B cell (primary cell): ENCODE measurements around the gene GRXCR2. TPM values are rescaled to one million over a fixed set of nuclear protein-coding genes. Genes with fewer than 3 reads are reported as not detected.

ENCODE experiments used
- ATAC-seq: fragments of 200-7000 bp; cut with Tn5 transposase; one replicate; pipeline ENCODE4 v1.10.0; 2021; ENCODE audit warnings: low read depth, mild to moderate bottlenecking, moderate number of reproducible peaks, moderate library complexity
- CTCF ChIA-PET: fragments of 350-600 bp; sonication (Branson Sonifier 250); formaldehyde crosslinking; loops from one replicate; lab custom pipeline; 2021; ENCODE audit warnings: antibody characterized with exemption, inconsistent platforms; lab: Charles Lee
- POLR2A ChIA-PET: fragments of 350-600 bp; sonication (Branson Sonifier 250); formaldehyde crosslinking; loops from one replicate; lab custom pipeline; 2021; ENCODE audit warnings: antibody characterized with exemption; lab: Charles Lee
- DNase-seq: peaks from one replicate; pipeline ENCODE4 v3.0.0; 2013
- H2AFZ ChIP-seq: 2 replicates; pipeline ENCODE4 v1.6.1; 2012; ENCODE audit warnings: mild to moderate bottlenecking, low read depth, low read length; ENCODE audit not compliant: insufficient read depth, poor library complexity, severe bottlenecking
- H3K27ac ChIP-seq, 2 donors: 1 replicate in 1 of 2; 2 replicates in 1 of 2; pipeline ENCODE4 v1.5.1; 2012 to 2013; ENCODE audit warnings: low read length in 2 of 2, mild to moderate bottlenecking in 2 of 2, moderate library complexity in 1 of 2
- H3K27me3 ChIP-seq, 4 experiments: fragments of 200-600 bp in 1 of 4; sonication (generic) in 1 of 4; replicated peaks in 1 of 4; 1 replicate in 2 of 4; 2 replicates in 2 of 4; pipeline versions ENCODE4 v1.6.1 to v1.7.0; 2013 to 2016; ENCODE audit warnings: low read length in 3 of 4, mild to moderate bottlenecking in 2 of 4, mixed read lengths in 1 of 4, moderate library complexity in 1 of 4; ENCODE audit not compliant: insufficient read depth in 4 of 4, control insufficient read depth in 3 of 4; ENCODE audit errors: control extremely low read depth in 1 of 4
- H3K36me3 ChIP-seq, 2 experiments: replicated peaks in 1 of 2; 1 replicate in 1 of 2; 2 replicates in 1 of 2; pipeline versions ENCODE4 v1.6.1 to v1.7.1; 2013; ENCODE audit warnings: low read length in 1 of 2; ENCODE audit not compliant: insufficient read depth in 2 of 2, control insufficient read depth in 1 of 2; ENCODE audit errors: control extremely low read depth in 1 of 2, extremely low read depth in 1 of 2
- H3K4me1 ChIP-seq, 2 donors: fragments of 200-600 bp in 1 of 2; sonication (generic) in 1 of 2; 1 replicate in 1 of 2; 2 replicates in 1 of 2; pipeline versions ENCODE4 v1.5.1 to v1.6.1; 2013 to 2017; ENCODE audit warnings: low read length in 2 of 2; ENCODE audit not compliant: control insufficient read depth in 2 of 2, insufficient read depth in 2 of 2
- H3K4me2 ChIP-seq: replicated peaks from 2 replicates; pipeline ENCODE3; 2012; ENCODE audit warnings: mild to moderate bottlenecking, low read depth, low read length; ENCODE audit not compliant: poor library complexity, severe bottlenecking
- H3K4me3 ChIP-seq, 5 experiments: fragments of 200-600 bp in 1 of 5; sonication (generic) in 1 of 5; 1 replicate in 3 of 5; 2 replicates in 2 of 5; pipeline versions ENCODE4 v1.5.1 to v1.7.0; 2011 to 2016; ENCODE audit warnings: low read length in 4 of 5, mild to moderate bottlenecking in 4 of 5, low read depth in 2 of 5, control low read depth in 1 of 5, moderate library complexity in 1 of 5; ENCODE audit not compliant: insufficient read depth in 1 of 5; ENCODE audit errors: control extremely low read depth in 1 of 5, extremely low read depth in 1 of 5
- H3K79me2 ChIP-seq: fragments of 200-600 bp; sonication (generic); one replicate; pipeline ENCODE4 v1.6.0; 2016; ENCODE audit warnings: low read length; ENCODE audit not compliant: control insufficient read depth, insufficient read depth
- H3K9ac ChIP-seq: fragments of 200-600 bp; sonication (generic); 2 replicates; pipeline ENCODE4 v1.6.1; 2017; ENCODE audit warnings: mild to moderate bottlenecking, low read length, moderate library complexity
- H3K9me3 ChIP-seq, 3 donors: one replicate each; pipeline versions ENCODE4 v1.6.1 to v1.7.1; 2013; ENCODE audit warnings: low read length in 2 of 3; ENCODE audit not compliant: control insufficient read depth in 2 of 3, insufficient read depth in 1 of 3; ENCODE audit errors: control extremely low read depth in 1 of 3
- H4K20me1 ChIP-seq: 2 replicates; pipeline ENCODE4 v1.6.0; 2012; ENCODE audit warnings: mild to moderate bottlenecking, low read length; ENCODE audit not compliant: insufficient read depth, control insufficient read depth, poor library complexity, severe bottlenecking
- H3K27ac Mint-ChIP-seq: one replicate; pipeline ENCODE4 v1.8.0; 2021; ENCODE audit warnings: mixed read lengths
- H3K27me3 Mint-ChIP-seq: one replicate; pipeline ENCODE4 v1.8.0; 2021; ENCODE audit warnings: mixed read lengths
- H3K4me1 Mint-ChIP-seq: one replicate; pipeline ENCODE4 v1.8.0; 2021; ENCODE audit warnings: mixed read lengths
- H3K4me3 Mint-ChIP-seq: one replicate; pipeline ENCODE4 v1.8.0; 2021; ENCODE audit warnings: mixed read lengths
- H3K9me3 Mint-ChIP-seq: one replicate; pipeline ENCODE4 v1.8.0; 2022; ENCODE audit warnings: mixed read lengths; ENCODE audit not compliant: insufficient read depth
- CTCF ChIP-seq: fragments of 200-600 bp; IDR thresholded peaks from one replicate; pipeline ENCODE4 v1.8.0; 2022; ENCODE audit warnings: antibody characterized with exemption, mild to moderate bottlenecking
- EZH2 ChIP-seq: IDR thresholded peaks from 2 replicates; pipeline ENCODE4 v1.6.1; 2012; ENCODE audit warnings: borderline replicate concordance, low read depth, mild to moderate bottlenecking, moderate library complexity, low read length; ENCODE audit not compliant: insufficient read depth, poor library complexity, severe bottlenecking
- WGBS: methylation state at CpG from one replicate; pipeline ENCODE4 v1.1.5; 2013; ENCODE audit warnings: missing lambda C conversion rate; ENCODE audit not compliant: insufficient coverage; 5-methylcytosine and 5-hydroxymethylcytosine counted together
- intact Hi-C: fragments of 100-400 bp; cut with micrococcal nuclease; formaldehyde crosslinking; loops from one replicate; pipeline ENCODE4 v1.10.0; 2022
- polyA plus RNA-seq: library from polyadenylated mRNA; depleted of rRNA; stranded (reverse); fragments of >200 nt; gene quantifications from 2 replicates; pipeline ENCODE4 v1.2.3, GENCODE V29; 2012
- total RNA-seq, 2 donors: library from RNA; stranded (reverse); fragments of 120-200 nt in 1 of 2; gene quantifications; 1 replicate in 1 of 2; 2 replicates in 1 of 2; pipeline versions ENCODE4 v1.2.3 to v1.2.4, GENCODE V29; 2013 to 2022

GRXCR2 gene
- total and polyA plus RNA-seq, 2 donors (not counting 1 experiment from before 2014, with no cell fraction given), result not detected

- Mint-ChIP-seq H3K27ac (no peak overlapping the region), H3K4me3 (no peak overlapping the region), H3K27me3 (peaks cover 8% of the 10 kb centered on the region), H3K9me3 (peaks cover 2% of the 10 kb centered on the region), H3K4me1 (no peaks in the 10 kb centered on the region)
- Histone ChIP-seq H3K9ac (no peak overlapping the region), H3K4me3 (no peak overlapping the region), H3K27ac (no peak overlapping the region), H3K4me1 (no peaks in the 10 kb centered on the region), H3K27me3 (peaks cover 0 to 3% (median 0%) of the 10 kb centered on the region in 4 experiments), H4K20me1 (no peaks in the 10 kb centered on the region), H3K4me2 (no peak overlapping the region), H3K9me3 (peaks cover 0 to 5% (median 0%) of the 10 kb centered on the region in 3 donors), H3K79me2 (no peaks in the 10 kb centered on the region), H2AFZ (no peak overlapping the region), H3K36me3 (no peaks in the 10 kb centered on the region)
- intact Hi-C loops, result no loop called here
- ChIA-PET POLR2A (no interaction called here), CTCF (no interaction called here)
- no CpG with 5 or more reads among the region's 3 CpGs for whole genome bisulfite sequencing
- no peak for TF ChIP-seq CTCF
- TF ChIP-seq EZH2, result no peak
- no peak for DNase-seq
- no peak for ATAC-seq
Observed at GRCh38 chr5:145887217-145887616, 14.4 kb upstream of the GRXCR2 start.

- no peak overlapping the region for H2AFZ ChIP-seq
Observed at GRCh38 chr5:145874765-145875164, 2.0 kb upstream of the GRXCR2 start.

More at GRCh38 chr5:145874765-145875164, 2.0 kb upstream of the GRXCR2 start:
- no peak overlapping the region for H3K4me3 ChIP-seq
- H3K79me2 ChIP-seq, result no peaks in the 10 kb centered on the region
- ChIA-PET POLR2A (no interaction called here), CTCF (no interaction called here)
- H3K27me3 ChIP-seq, result peaks cover 0 to 3% (median 0%) of the 10 kb centered on the region in 4 experiments
- WGBS, result no CpG with 5 or more reads among the region's 2 CpGs
- Mint-ChIP-seq H3K27ac (no peak overlapping the region), H3K4me3 (no peak overlapping the region), H3K4me1 (no peaks in the 10 kb centered on the region), H3K9me3 (no peaks in the 10 kb centered on the region), H3K27me3 (peaks cover 24% of the 10 kb centered on the region)
- no peaks in the 10 kb centered on the region for H4K20me1 ChIP-seq
- TF ChIP-seq CTCF (no peak), EZH2 (no peak)
- H3K9me3 ChIP-seq, result no peaks in the 10 kb centered on the region
- H3K9ac ChIP-seq, result no peak overlapping the region
- H3K36me3 ChIP-seq, result no peaks in the 10 kb centered on the region
- no peak for ATAC-seq
- intact Hi-C loops, result no loop called here
- H3K27ac ChIP-seq, result no peak overlapping the region
- no peaks in the 10 kb centered on the region for H3K4me1 ChIP-seq
- H3K4me2 ChIP-seq, result no peak overlapping the region
- DNase-seq, result no peak
